Measurements from ENCODE around the gene TXNL1. TPM values are rescaled to one million over a fixed set of nuclear protein-coding genes. Genes with fewer than 3 reads are reported as not detected.

The TXNL1 gene
- total RNA-seq, 1 experiment from 2014 or later: 131 TPM

- Histone ChIP-seq H3K4me3 (ENCODE audit: low read depth, low read length, poor library complexity, severe bottlenecking) (no peak overlapping the region), H3K9me3 (ENCODE audit: low read depth, low read length, poor library complexity, severe bottlenecking) (no peaks in the 10 kb centered on the region), H3K27ac (ENCODE audit: low read depth, low read length, poor library complexity, severe bottlenecking) (no peak overlapping the region), H3K36me3 (ENCODE audit: insufficient read depth, low read length, poor library complexity, severe bottlenecking) (no peaks in the 10 kb centered on the region), H3K4me1 (ENCODE audit: insufficient read depth, low read length, poor library complexity, severe bottlenecking) (peaks cover 4% of the 10 kb centered on the region), H3K27me3 (replicated peaks; ENCODE audit: insufficient read depth, low read depth, low read length, poor library complexity) (no peaks in the 10 kb centered on the region)
- BruUV-seq (replicated peaks): no TSS peak
- TF ChIP-seq EZH2 (IDR thresholded peaks at IDR 0.05; ENCODE audit: borderline replicate concordance, low read depth, low read length, poor library complexity, severe bottlenecking) (no peak), CTCF (conservative IDR thresholded peaks at IDR 0.05; ENCODE audit: low read depth, low read length) (no peak)
- no peak for DNase-seq (ENCODE audit: low spot score)
- POLR2A ChIA-PET (ENCODE audit: low non-redundant PET): no interaction called here
- CTCF ChIA-PET: no interaction called here
- intact Hi-C loops (cut with micrococcal nuclease; ENCODE audit: unreplicated experiment): loop anchor here (10.0 kb wide), 1 partner anchor 708 kb away; no protein-coding TSS in a partner anchor
Observed at GRCh38 chr18:56562479-56562878, 75.9 kb downstream of the TXNL1 start.

DNA sequence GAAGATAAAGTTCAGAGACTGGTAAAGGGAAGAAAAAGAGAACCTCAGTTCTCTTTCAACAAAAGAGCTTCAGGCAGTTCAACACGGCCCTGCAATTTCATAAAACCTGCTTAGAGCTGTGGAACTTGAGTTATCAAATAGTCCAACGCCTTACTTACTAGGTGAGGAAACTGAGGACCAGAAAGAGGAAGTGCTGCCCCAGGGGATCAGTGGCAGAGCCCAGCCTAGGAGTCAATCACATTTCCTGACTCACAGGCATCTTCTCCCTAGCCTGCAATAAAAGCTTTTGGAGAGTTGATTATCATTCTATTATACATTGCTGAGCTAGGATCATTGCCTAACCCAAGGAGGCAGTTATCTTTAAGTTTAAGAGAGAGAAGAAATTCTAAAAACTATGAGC lies 77.4 kb downstream of the TXNL1 start:
- no peaks in the 10 kb centered on the region for H3K9me3 ChIP-seq (ENCODE audit: low read depth, low read length, poor library complexity, severe bottlenecking)
- ChIA-PET POLR2A (ENCODE audit: low non-redundant PET) (no interaction called here), CTCF (no interaction called here)
- no peak for TF ChIP-seq EZH2 (IDR thresholded peaks at IDR 0.05; ENCODE audit: borderline replicate concordance, low read depth, low read length, poor library complexity, severe bottlenecking)
- no peak for TF ChIP-seq CTCF (conservative IDR thresholded peaks at IDR 0.05; ENCODE audit: low read depth, low read length)
- H3K4me3 ChIP-seq (ENCODE audit: low read depth, low read length, poor library complexity, severe bottlenecking): no peak overlapping the region
- no peaks in the 10 kb centered on the region for H3K36me3 ChIP-seq (ENCODE audit: insufficient read depth, low read length, poor library complexity, severe bottlenecking)
- H3K27me3 ChIP-seq (replicated peaks; ENCODE audit: insufficient read depth, low read depth, low read length, poor library complexity): no peaks in the 10 kb centered on the region
- BruUV-seq (replicated peaks): no TSS peak
- DNase-seq (ENCODE audit: low spot score): no peak
- H3K27ac ChIP-seq (ENCODE audit: low read depth, low read length, poor library complexity, severe bottlenecking): no peak overlapping the region
- intact Hi-C loops (cut with micrococcal nuclease; ENCODE audit: unreplicated experiment): loop anchor here (10.0 kb wide), 1 partner anchor 706 kb away; no protein-coding TSS in a partner anchor
- peaks cover 4% of the 10 kb centered on the region for H3K4me1 ChIP-seq (ENCODE audit: insufficient read depth, low read length, poor library complexity, severe bottlenecking)

DNA sequence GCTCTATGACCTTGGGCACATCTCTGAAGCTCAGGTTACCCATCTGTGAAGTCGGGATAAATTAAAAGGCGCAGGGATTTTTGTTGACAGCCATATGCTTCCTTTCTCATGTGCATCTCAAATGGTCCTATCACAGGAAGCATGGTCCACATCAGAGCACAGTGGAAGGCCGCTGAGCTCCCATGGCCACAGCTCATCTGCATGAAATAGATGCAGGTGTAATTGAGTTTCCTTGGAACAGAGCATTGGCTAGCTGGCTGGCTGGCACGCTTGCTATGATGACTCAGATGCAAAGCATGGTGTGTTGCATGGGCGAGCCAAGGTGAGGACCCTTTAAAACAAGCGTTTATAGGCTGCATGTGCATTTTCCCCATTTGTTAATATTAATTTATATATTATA lies 79.3 kb downstream of the TXNL1 start:
- ChIA-PET POLR2A (ENCODE audit: low non-redundant PET) (no interaction called here), CTCF (no interaction called here)
- no TSS peak for BruUV-seq (replicated peaks)
- TF ChIP-seq CTCF (conservative IDR thresholded peaks at IDR 0.05; ENCODE audit: low read depth, low read length) (no peak), EZH2 (IDR thresholded peaks at IDR 0.05; ENCODE audit: borderline replicate concordance, low read depth, low read length, poor library complexity, severe bottlenecking) (no peak)
- H3K4me3 ChIP-seq (ENCODE audit: low read depth, low read length, poor library complexity, severe bottlenecking): no peak overlapping the region
- H3K27me3 ChIP-seq (replicated peaks; ENCODE audit: insufficient read depth, low read depth, low read length, poor library complexity): no peaks in the 10 kb centered on the region
- H3K36me3 ChIP-seq (ENCODE audit: insufficient read depth, low read length, poor library complexity, severe bottlenecking): no peaks in the 10 kb centered on the region
- no peak for DNase-seq (ENCODE audit: low spot score)
- no peaks in the 10 kb centered on the region for H3K9me3 ChIP-seq (ENCODE audit: low read depth, low read length, poor library complexity, severe bottlenecking)
- intact Hi-C loops (cut with micrococcal nuclease; ENCODE audit: unreplicated experiment): no loop called here
- H3K27ac ChIP-seq (ENCODE audit: low read depth, low read length, poor library complexity, severe bottlenecking): no peak overlapping the region
- H3K4me1 ChIP-seq (ENCODE audit: insufficient read depth, low read length, poor library complexity, severe bottlenecking): no peaks in the 10 kb centered on the region
